Measurements from ENCODE around the gene BLCAP.

BLCAP gene

GRCh38 chr20:37530696-37531095 lies 3.0 kb upstream of the BLCAP start:
- no peak for DNase-seq (ENCODE audit: low read depth in 1 of 2, low spot score in 1 of 2)

- no peak for DNase-seq (ENCODE audit: low read depth in 1 of 2, low spot score in 1 of 2)
Measured at GRCh38 chr20:37529968-37530600, 2.4 kb upstream of the BLCAP start.

GRCh38 chr20:37529214-37529967 lies 1.7 kb upstream of the BLCAP start:
- no peak for DNase-seq (ENCODE audit: low read depth in 1 of 2, low spot score in 1 of 2)

- no peak for DNase-seq (ENCODE audit: low read depth in 1 of 2, low spot score in 1 of 2)
Measured at GRCh38 chr20:37528446-37529213, 954 bp upstream of the BLCAP start.

GRCh38 chr20:37526839-37527637 lies 638 bp downstream of the BLCAP start:
- DNase-seq (ENCODE audit: low read depth in 1 of 2, low spot score in 1 of 2): no peak

- no peak for DNase-seq (ENCODE audit: low read depth in 1 of 2, low spot score in 1 of 2)
Measured at GRCh38 chr20:37526238-37526838, 1.3 kb downstream of the BLCAP start.

- DNase-seq (ENCODE audit: low read depth in 1 of 2, low spot score in 1 of 2): no peak
Measured at GRCh38 chr20:37525810-37526209, 1.9 kb downstream of the BLCAP start.

GRCh38 chr20:37524859-37525708 lies 2.6 kb downstream of the BLCAP start:
- DNase-seq (ENCODE audit: low read depth in 1 of 2, low spot score in 1 of 2): no peak

GRCh38 chr20:37523911-37524700 lies 3.6 kb downstream of the BLCAP start:
- no peak for DNase-seq (ENCODE audit: low read depth in 1 of 2, low spot score in 1 of 2)

GRCh38 chr20:37523012-37523391 lies 4.7 kb downstream of the BLCAP start:
- DNase-seq (ENCODE audit: low read depth in 1 of 2, low spot score in 1 of 2): no peak

GRCh38 chr20:37522260-37523011 lies 5.2 kb downstream of the BLCAP start:
- no peak for DNase-seq (ENCODE audit: low read depth in 1 of 2, low spot score in 1 of 2)

- no peak for DNase-seq (ENCODE audit: low read depth in 1 of 2, low spot score in 1 of 2)
Measured at GRCh38 chr20:37521061-37521771, 6.5 kb downstream of the BLCAP start, which contains the start of gene NNAT. Gene NNAT, plus strand, starts transcription at chr20:37521250. Its CDS starts 82 bp downstream, at chr20:37521332.

GRCh38 chr20:37520419-37520955 lies 7.2 kb downstream of the BLCAP start:
- DNase-seq (ENCODE audit: low read depth in 1 of 2, low spot score in 1 of 2): no peak

GRCh38 chr20:37519508-37520418 lies 7.9 kb downstream of the BLCAP start:
- DNase-seq (ENCODE audit: low read depth in 1 of 2, low spot score in 1 of 2): no peak

- no peak for DNase-seq (ENCODE audit: low read depth in 1 of 2, low spot score in 1 of 2)
Measured at GRCh38 chr20:37518606-37519507, 8.8 kb downstream of the BLCAP start.
